HG02938 (cell line): ENCODE data around the gene ST3GAL4.
"Not testable (repeated sequence)": the region's sequence is repeated elsewhere in the genome, so short reads cannot be mapped to it uniquely, and the experiment has no call there.

Experiments used
- ATAC-seq: cut with Tn5 transposase; IDR thresholded peaks from one replicate; pipeline ENCODE4 v1.9.1; 2021; ENCODE audit warnings: mild to moderate bottlenecking, moderate library complexity; ENCODE audit not compliant: unreplicated experiment

ST3GAL4 gene

GRCh38 chr11:126361400-126361799 is 5.9 kb downstream of the ST3GAL4 start:
- no peak for ATAC-seq

DNA sequence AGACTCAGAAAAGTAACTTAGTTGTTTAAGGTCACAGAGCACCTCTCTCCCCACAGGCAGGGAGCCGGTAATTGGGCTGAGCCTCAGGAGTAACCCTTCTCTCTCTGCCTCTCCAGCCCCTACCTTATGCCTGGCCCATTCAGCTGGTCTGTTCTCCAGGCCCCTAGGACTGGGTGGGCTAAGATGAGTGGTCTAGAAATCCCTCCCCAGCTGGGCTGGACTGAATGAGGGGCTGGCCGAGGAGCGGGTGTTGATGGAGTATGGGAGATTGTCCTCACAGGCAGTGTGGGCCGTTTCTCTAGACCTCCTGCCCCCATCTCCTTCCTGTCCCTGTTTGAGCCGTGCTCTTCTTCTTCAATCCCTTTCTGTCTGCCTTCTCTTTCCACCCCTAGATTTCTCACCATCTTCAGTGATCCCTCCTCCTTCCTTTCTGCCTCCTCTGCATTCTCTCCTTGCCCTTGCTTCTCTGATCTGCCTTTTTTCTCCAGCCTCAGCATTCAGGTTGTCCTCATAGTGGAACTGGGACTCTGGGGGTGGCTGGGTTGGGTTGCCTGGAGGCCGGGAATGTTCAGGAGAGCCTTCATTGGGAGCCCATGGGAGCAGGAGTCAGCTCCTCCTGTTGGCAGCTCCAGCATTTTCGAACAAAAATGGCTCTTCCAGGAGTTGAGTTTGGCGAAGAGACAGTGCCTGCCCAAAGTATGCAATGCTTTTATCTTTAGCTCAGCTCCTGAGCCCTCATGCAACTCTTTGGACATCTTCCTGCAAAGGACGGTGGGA is 7.6 kb downstream of the ST3GAL4 start:
- ATAC-seq: no peak

DNA sequence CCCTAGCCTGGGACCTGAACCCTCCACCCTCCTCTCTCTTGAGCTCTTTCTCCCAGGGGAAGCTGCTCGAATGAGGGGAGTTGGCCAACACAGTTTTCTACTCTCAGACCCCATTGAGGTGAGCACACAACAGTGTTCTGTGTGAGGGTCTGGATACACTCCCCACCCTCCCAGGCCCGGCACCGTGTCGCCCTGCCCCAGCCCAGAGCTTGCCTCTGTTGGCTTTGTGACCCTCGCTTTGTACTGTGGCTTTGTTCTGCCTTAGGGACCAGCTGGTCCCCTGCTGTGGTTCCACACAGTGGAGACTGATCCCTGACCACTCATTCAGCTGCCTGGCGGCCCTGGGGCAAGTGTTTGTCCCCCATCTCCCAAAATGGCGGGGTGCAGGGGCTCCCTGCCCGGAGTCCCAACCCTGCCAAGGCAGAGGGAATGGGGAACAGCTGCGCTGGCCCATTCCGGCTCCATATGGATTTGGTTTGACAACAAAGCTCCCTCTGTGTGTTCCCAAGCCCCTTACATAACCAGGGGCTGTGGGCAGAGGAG is 8.3 kb downstream of the ST3GAL4 start:
- no peak for ATAC-seq

DNA sequence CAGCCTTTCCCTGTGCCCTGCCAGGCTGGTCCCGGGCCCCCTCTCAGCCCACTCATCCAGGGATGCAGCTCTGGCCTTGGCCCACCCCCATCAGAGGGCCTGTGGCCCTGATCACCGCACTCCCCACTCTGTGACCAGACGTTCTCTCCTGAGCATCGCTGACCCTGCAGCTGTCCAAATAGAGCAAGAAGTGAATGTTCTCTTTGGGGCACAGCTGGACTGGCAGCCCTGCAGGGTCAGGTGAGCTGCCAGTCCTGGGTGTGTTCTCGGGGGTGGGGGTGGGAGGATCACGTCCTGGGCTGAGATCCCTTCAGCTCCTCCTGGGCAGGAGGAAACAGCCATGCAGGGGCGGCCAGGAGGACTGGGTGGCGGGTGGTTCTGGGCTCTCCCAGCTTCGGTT is 9.2 kb downstream of the ST3GAL4 start:
- ATAC-seq: not testable (repeated sequence)

DNA sequence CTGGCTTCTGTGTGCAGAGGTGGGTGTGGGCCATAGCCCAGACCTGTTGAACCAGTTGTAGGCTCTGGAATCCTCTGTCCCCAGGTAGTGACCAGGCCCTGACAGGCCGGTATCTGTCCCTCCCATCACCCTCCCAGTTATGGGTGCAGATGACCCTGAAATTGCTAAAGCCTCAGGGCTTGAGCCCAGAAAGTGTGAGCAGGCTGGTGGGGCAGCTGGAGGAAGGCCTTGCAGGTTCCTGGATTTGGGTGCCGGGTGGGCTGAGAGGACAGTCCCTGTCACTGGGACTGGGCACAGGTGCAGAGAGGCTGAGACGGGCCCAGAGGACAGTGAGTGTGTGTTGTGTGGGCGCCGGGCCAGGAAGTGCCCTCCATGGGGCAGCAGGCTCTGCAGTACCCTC is 10.0 kb downstream of the ST3GAL4 start:
- not testable (repeated sequence) for ATAC-seq

DNA sequence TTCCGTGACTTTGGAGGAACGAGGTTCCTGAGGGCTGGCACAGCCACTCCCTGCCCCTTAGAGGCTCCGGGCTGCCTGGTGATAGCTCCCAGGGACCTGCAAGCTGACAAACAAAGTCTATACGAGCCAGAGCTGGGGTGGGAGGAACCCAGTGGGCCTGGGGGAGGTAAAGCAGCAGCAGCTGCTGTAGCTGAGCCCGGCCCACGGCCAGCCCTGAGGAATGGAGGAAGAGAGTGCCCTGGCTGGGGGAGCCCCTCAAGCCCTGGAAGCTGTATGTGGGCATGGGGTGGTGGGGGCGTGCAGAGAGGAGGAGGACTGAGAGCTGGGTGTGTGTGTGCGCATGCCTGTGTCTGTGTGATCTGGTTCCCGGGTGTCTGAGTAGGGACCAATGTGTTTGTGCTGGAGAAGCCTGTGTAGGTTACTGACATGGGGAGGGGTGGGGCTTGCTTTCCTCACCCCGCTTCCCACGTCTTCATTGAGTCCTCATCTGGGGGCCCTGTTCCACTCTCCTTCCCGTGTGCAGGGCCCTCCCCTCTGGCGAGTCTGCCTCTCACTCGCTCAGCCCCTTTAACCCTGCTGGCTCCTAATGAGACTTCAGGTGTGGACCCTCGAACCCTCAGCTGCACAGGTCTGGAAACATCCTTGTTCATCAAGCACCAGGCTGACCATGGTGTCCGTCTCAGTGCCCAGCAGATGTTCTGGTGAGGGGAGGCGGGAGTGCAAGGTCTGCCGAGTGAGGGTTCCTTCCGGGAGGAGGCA is 10.8 kb downstream of the ST3GAL4 start:
- no peak for ATAC-seq

GRCh38 chr11:126366823-126367654 is 11.6 kb downstream of the ST3GAL4 start:
- not testable (repeated sequence) for ATAC-seq

DNA sequence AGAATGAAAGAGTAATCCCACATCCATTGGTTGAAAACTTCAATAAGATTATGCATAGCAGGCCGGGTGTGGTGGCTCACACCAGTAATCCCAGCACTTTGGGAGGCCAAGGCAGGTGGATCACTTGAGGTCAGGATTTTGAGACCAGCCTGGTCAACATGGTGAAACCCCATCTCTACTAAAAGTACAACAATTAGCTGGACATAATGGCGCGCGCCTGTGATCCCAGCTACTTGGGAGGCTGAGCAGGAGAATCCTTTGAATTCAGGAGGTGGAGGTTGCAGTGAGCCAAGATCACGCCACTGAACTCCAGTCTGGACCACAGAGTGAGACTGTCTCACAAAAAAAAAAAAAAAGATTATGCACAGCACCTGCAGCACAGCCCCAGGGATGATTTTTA is 12.3 kb downstream of the ST3GAL4 start:
- not testable (repeated sequence) for ATAC-seq

DNA sequence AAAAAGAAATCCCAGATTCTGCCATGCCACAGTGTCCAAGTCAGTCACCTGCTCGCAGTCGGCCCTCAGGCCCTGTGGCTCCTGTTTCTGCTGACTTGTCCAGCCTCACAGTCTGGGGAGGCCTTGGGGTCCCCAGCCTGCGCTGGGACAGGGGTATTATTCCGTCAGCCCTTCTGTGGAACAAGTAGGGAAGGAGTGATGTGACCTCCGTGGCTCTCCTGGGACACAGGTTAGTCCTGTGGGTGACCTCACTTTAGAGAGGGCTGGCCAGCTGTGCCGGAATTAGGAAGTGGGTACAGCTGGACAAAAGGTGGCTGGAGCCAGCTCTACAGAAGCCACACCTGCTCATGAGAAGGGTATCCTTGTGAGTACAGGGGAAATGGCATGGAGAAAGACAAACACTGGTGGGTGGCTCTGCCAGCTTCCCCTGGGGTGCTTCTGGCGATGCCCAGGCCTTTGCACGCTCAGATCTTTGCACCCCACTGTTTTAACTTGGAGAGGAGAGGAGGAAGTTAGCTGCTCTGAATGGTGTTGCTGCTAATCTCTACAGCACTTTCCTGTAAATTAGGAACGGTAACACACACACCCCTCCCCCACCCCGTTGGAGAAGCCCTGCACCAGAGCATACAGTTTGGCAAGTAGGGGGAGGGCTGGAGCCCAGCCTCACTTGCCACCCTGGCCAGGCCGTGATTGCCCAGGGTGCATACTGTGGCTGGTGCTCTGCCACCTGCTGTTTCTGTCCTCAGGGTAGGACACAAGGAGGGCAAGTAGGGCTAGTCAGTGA is 13.0 kb downstream of the ST3GAL4 start:
- not testable (repeated sequence) for ATAC-seq

- ATAC-seq: no peak
Observed at GRCh38 chr11:126370016-126370415, 14.5 kb downstream of the ST3GAL4 start.

- no peak for ATAC-seq
Observed at GRCh38 chr11:126371595-126371994, 16.1 kb downstream of the ST3GAL4 start.

DNA sequence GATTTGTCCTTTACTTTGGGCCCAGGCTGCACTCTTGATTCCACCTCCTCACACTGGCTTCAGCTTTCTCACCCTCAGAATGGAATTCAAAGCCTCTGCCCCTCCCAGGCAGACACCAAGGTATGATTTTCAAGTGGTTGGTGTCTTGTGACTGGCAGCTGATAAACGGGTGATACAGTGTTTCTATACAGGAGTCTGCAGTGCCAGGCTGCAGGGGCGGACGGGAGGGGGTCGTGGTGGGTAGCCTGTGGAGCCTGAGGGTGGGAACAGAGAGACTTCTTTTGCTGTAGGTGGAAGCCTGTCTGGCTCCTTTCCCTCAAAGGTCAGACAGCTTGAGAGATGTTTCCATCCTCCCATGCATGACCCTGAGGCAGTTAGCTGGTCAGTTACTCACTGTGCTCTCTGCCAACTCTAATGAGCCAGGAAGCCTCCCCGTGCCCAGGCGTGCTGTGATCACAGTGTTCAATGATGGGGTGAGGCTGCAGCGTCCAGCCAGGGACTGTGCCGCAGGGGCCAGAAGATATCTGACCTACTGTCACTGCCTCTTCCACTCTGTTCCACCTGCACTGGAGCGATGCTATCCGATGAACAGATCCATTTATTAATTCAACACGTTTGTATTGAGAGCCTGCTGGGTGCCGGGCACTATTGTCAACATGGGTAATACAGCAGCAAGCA is 18.0 kb downstream of the ST3GAL4 start:
- ATAC-seq: not testable (repeated sequence)

DNA sequence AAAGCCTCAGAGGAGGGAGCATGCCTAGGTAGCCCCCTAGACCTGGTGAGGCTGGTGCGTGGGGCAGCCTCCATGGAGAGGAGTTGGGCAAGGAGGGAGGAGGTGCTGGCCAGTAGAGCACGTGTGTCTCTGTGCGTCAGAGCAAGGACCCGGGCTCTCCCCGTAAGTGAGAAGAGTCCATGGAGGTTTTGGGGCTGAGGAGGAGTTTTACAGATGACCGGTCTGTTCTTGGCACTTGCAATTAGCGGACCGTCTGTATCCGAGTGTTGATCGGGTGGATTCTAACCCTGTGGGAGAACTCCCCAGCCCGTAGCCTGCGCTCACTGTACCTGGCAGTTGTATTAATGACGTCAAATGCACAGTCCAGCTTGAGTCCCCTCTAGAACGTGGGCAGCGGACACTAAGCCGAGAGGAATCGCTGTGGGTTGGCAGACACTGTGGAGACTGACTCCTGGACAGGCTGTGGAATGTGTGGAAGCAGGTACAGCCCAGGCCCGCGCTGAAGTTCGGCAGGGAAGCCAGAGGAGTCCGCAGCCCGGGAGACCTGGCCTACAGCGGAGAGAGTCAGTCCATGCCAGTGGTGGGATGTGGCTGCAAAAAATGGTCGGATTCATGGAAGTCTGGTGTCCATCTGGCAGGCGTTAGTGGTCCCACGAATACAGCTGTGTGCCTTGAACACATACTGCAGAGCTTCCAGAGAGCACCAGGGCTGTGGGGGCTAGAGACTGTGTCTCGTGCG is 19.2 kb downstream of the ST3GAL4 start:
- ATAC-seq: not testable (repeated sequence)

GRCh38 chr11:126375726-126376125 is 20.2 kb downstream of the ST3GAL4 start:
- no peak for ATAC-seq

DNA sequence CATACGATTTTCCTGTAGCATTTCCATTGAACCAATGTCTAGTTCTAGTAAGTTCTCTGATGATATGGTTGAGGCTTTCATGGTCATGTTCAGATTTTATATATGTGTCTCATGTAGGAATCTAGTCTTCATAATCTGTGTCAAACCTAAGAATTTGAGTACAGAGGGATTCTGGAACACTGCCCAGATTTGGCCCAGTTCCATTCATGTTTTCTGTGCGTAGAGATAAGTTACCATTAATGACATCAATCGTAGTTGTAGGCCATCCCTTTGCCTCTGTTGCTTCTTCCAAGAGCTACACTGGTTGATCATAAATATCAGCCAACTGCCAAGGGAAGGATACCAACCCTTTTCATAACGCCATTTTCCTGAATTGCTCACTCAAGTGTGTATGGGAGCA is 23.3 kb downstream of the ST3GAL4 start:
- no peak for ATAC-seq

GRCh38 chr11:126380909-126381308 is 25.4 kb downstream of the ST3GAL4 start:
- ATAC-seq: no peak

- not testable (repeated sequence) for ATAC-seq
Observed at GRCh38 chr11:126381960-126382359, 26.5 kb downstream of the ST3GAL4 start.

DNA sequence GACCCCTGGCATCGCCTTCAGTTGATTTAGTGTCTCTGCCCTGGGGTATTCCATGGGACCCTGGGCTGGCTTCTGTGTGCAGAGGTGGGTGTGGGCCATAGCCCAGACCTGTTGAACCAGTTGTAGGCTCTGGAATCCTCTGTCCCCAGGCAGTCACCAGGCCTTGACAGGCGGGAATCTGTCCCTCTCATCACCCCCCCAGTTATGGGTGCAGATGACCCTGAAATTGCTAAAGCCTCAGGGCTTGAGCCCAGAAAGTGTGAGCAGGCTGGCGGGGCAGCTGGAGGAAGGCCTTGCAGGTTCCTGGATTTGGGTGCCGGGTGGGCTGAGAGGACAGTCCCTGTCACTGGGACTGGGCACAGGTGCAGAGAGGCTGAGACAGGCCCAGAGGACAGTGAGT is 27.2 kb downstream of the ST3GAL4 start:
- not testable (repeated sequence) for ATAC-seq
